NCI-H187 treated with DMSO at 0.1 percent for 48 hours (cell line): Measurements from ENCODE around the gene MAP3K20.
"Not testable (repeated sequence)": the region's sequence is repeated elsewhere in the genome, so short reads cannot be mapped to it uniquely, and the experiment has no call there.

Experiments used
- DNase-seq: peaks from one replicate; lab custom pipeline; 2025; lab: John Stamatoyannopoulos, UW

Gene MAP3K20

DNA sequence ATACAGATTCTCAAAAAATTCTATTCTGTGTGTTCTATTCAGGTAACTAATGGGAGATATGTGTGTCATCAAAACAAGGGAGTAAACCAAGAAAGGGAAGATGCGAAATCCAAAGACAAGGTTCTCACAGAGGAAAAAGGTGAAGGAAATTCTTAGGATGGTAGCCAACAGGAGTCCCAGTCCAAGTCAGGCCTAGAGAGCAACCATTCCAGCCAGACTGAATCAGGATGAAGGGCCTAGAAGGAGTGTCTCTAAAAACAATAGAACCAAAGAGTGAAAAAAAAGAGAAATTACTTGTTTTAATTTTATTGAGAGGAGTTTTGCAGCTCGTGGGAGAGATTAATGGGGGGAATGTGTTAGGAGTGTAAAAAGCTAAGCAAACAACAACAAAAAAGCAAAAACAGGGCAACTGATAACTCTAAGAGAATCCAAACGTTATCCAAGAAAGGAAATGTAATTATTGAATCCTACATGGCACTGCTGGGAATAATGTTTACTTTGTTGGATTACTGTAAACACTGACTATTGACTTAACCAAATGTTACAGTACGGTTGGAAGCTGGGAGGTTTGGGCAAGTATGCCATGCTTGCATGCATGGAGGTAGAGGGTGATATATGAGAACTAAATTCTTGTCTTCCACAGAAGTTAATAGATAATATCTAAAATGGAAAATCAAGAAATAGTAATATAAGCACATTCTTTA lies 12.3 kb downstream of the MAP3K20 start:
- no peak for DNase-seq

DNA sequence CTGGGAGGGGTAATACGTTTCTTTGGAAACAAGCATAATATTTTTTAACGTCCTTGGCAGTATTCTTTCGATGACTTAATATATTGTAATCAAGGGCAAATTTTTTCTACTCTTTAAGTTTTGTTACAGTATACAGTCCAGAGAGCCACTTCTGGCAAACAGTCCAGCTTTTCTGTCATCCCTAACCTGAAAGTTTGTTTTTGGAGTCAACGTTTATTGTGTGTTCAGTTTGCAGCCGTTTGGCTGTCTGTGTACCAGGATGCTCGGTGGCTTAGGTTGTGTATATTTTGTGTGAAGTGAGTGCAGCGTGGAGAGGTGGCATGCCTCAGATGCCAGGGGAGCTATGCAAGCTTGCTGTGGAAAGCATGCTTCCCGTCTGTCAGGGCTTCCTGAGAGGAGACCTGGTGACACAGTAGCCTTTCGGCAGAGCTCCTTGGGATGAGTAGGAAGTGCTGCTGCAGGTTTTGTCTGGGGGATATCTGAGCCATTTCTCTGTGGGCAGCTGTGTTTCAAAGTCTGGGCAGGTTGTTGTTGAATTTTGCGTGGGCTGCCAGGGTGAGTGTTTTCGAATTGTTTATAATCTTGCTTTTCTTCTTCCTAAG lies 14.7 kb downstream of the MAP3K20 start:
- DNase-seq = no peak

DNA sequence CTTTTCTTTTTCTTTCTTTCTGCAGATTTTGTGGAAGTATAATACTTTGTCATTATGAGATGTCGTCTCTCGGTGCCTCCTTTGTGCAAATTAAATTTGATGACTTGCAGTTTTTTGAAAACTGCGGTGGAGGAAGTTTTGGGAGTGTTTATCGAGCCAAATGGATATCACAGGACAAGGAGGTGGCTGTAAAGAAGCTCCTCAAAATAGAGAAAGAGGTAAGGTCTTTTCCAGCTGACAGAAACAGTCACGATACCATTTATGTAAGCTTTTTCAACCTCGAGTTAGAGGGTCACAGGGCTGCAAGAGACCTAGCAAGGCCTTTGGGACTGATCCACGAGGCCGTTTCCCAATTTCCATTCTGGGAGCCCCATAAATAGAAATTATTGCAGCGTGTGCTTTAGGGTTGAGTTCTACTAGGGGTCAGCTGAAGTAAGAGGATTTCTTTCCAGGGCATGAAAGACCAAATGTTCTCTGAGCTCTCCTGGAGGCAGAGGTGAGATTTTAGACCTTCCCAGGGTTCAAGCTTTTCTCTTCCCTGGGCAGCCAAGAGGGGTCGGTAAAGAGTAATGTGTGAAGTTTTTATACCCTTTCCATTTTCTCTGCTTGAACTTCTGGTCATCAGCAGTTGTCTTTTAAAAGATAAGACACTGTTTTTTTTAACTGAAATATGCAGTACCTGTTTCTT lies 15.5 kb downstream of the MAP3K20 start:
- DNase-seq = no peak

DNA sequence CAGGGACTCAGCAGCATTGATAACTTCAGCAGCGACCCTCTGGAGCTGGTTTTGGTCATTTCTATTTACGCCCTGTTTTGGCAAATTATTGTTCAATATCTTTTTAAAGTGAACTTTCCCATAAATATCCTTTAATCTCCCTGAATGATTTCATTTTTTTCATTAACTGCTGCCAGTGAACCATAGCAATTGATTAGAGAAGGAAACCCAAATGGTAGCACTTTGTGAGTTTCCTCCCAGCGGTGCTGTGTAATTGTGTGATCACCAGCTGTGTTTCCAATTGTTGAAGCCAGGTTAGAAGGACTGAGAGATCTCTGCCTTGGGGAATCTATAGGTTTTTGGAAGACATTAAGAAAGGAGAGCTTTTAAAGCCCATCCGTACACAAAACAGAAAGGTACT lies 16.3 kb downstream of the MAP3K20 start:
- DNase-seq = no peak

DNA sequence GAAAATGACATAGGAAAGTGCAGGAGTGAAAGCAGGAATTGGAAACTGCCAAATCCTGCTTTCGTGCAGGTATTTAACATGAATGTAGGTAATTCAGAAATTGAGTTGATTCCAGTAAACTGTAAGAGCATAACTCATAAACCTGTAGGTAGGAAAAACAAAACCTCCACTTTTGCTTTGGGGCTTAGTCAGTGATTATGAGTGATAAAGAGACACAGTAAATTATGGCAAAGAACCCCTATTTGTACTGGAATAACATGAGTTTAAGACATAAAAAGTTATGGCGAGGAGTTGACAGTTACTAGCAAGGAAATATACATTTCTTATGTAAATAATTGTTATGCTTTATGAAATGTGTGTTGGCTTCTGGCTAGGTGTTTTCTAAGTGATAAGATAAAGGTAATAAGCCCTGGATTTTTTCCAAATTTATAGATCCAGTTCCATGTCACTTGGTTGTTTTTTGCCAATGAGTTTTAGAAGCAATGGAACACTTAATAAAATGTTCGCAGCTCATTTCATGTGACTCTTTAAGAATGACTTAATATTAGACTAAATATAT lies 17.3 kb downstream of the MAP3K20 start:
- no peak for DNase-seq

DNA sequence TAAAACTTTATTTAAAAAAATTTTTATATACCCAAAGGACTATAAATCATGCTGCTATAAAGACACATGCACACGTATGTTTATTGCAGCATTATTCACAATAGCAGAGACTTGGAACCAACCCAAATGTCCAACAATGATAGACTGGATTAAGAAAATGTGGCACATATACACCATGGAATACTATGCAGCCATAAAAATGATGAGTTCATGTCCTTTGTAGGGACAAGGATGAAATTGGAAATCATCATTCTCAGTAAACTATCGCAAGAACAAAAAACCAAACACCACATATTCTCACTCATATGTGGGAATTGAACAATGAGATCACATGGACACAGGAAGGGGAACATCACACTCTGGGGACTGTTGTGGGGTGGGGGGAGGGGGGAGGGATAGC lies 18.0 kb downstream of the MAP3K20 start:
- DNase-seq = not testable (repeated sequence)

DNA sequence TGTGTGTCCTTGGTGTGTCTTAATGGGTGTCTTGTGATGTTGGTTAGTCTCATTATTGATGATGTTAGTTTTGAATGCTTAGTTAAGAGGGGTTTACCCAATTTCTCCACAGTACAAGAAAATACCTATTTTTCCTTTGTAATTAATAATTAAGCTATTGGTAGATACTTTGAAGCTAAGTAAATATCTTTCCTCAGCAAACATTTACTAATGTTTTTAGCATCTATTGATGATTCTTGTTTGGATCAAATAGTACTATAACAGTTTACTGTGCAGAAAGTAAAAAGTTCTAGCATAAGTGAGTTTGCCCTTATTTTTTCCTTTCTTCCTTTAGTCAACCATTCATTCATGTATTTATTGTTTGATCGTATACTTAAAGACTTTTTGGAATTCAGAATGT lies 19.1 kb downstream of the MAP3K20 start:
- DNase-seq = no peak

DNA sequence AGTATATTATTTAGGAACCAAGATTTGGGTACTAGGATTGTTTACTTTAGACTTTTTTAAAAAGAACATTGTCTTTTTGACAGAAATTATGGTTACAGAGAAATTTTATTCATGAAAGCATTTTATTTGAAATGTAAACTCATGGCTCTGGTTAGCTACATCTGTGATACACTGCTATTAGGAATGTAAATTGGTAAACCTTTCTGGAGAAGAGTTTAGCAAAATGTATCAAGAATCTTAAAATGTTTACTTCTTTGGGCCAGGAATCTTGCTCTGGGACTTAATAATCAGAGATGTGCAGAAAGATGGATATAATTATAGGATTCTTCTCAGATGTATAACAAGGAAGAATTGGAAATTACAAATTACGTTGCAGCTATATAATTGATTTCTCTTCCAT lies 19.7 kb downstream of the MAP3K20 start:
- DNase-seq = no peak

DNA sequence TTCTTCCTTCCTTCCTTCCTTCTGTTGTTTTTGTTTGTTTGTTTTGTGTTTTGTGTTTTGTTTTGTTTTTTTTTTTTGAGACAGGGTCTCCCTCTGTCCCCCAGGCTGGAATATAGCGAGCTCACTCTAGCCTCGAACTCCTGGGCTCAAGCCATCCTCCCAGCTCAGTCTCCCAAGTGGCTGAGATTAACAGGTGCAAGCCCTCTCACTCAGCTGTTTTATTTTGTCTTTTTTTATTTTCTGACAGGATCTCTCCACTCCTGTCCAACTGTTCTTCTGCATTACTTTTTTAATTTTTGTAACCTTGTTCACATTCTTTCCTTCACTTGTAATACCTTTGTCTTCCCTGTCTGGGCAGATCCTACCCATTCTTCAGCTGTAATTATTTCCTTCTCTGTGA lies 23.6 kb downstream of the MAP3K20 start:
- no peak for DNase-seq

DNA sequence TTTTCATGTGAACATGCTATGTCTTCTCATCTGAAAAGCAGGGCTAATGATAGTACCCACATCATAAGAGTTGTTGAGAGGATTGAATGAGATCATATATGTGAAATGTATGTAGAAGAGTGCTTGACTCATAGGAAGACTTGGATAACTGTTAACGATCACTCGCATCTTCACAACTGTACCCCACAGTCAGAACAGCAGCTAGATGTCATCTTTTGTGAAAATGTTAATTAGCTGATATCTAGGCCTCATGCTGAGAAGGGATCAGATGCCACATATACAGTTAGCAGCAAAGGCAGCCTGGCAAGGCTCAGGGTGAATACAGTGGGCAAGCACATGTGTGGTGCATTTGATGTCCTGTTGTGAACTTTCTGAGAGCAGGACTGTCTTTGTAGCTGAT lies 24.2 kb downstream of the MAP3K20 start:
- DNase-seq = no peak

DNA sequence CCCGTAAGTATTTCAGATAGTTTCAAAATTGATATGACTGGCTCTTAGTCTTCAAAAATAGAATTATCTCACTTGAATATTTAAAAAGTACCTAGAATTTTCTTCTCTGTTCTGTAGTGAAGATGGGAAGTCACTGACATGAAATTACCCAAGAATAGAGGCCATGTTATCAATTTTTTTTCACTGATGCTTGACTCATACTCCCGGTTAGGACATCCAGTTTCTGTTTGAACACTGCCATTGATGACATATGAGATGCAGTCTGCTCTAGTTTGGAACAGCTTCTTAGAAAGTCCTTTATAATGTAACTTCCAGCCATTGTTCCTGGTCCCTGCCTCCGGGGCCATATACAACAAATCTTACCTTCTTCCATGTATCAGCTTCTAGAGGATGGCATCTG lies 26.0 kb downstream of the MAP3K20 start:
- no peak for DNase-seq

DNA sequence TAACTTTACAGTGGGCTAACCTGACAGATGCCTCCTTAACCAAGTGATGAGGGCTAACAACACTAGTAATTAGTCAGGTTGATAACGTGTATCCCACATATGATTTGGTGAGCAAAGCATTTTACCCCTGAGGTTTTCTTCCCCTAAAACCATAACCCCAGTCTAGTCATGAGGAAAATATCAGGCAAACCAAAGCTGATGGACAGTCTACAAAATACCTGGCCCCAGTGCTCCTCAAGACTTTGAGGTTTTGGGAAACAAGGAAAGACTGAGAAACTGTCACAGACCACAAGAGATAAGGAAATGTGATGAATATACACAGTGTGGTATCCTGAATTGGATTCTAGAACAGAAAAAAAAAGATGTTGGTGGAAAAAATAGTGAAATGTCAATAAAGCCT lies 28.5 kb downstream of the MAP3K20 start:
- no peak for DNase-seq

DNA sequence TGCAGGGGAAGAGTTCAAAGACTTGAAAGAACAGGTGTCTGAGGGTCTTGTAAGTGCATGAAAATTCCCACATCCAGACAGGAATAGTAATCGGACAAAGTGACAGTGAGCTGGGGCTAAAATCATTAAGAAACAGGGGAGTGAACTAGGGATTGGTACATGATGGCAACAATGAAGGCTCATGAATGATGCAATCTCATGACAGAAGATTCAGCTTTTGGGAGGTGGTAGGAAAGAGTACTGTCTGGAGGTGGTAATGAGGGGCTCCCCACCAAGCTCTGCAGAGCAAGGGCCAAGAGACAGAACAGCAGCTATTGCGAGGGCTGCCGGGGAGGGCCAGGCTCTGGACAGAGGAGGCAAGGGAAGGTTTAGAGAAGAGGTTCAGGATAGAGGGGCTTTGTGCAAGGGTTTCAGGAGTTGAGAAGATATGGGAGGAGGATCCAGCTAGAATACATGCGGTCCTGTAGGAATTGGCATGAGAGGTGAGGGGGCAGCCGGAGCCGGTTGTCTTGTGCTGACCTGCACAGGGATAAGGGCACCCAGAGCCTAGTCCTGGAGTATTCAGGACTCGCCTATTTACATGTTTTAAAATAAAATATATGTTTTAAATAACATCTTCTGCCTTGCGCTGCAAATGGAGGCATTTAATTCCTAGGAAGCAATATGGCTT lies 31.4 kb downstream of the MAP3K20 start:
- no peak for DNase-seq

DNA sequence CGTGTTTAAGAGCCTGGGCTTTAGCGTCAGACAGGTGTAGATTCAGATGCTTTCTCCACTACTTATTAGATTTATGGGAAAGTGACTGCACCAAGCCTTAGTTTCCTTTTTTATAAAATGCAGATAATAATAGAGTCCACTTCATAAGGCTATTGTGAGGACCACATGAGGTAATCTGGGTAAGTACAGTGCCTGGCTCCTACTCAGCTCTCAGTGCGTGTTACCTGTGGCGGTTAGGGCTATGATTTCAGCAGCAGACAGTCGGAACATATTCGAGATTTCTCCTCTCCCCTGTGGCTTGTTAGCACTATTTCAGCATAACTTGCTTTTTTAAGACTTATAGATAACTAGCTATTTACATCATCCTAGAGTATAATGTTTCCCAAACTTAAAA lies 32.0 kb downstream of the MAP3K20 start:
- no peak for DNase-seq

DNA sequence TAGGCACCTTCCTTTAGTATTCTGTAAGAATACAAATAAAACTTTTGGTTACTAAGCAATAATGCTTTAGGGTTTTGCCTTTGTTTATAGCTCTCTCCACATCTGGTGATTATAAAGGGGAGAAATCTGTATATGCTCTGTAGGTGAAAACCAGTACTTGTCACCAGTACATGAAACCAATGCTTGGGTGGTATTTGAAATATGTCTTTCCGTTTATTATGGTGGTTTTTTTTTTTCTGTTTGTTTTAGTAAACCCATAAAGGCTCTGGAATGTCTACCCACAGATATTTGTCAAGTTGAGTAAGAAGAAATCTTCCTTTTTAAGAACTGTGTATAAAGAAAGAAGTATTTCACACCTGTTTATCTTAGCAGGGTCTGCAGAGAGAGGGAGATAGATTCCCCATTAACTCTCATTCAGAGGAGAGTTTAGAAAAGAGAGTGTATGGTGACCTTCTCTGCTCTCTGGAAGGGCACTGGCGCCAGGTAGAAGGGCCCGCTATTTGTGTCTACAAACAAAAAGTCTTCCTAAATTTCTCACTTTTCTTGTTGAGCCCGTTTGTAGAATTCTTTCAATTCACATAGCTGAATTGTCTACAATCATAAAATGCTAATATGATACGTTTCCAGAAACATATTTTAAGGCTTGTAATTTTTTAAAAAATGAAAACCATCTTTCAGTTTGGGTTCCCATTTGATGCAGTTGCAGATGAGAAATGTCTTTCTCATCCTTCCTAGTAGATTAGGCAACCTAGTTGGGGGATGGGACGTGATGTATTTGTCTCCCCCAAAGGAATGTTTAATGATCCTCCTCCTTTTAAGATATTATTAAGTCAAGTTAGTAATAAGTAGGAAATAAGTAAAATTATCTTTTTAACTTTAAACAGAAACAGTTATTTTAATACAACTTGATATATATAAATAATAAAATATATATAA lies 33.9 kb downstream of the MAP3K20 start:
- no peak for DNase-seq

DNA sequence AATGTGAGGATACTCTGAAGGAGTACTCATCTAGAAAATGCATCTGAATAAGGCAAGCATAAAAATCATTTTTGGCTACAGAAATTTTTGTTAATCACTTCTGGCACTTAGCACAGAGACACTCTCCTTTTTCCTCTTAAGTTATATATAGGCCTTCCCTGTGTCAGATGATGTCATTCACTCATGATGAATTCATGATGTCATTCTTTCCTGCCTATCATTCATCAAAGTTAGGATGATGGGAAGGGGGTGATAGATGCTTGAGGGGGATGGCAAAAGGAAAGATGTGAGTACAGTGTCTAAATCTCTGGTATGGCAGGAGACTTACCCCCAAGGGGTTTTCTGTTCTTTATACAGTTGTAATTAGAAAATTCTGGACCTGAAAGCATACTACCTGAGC lies 42.0 kb downstream of the MAP3K20 start:
- DNase-seq = no peak

DNA sequence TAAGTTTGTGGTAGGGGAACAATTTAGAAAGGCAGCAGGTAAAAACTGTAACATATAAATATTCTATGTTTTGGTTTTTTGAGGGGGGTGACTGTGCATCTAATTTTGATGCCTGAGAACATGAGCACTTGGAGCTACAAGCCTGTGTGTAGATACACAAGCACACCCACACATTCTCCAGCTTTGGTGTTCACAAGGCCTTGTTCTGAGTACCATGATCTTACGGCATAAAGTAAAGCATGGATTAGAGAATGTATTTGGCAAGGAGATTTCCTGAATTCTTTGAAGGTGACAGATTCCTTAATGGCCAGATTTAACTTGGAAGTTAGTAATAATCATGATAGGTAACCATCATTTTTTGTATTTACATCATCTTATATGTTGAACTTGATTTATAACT lies 42.7 kb downstream of the MAP3K20 start:
- DNase-seq = no peak

DNA sequence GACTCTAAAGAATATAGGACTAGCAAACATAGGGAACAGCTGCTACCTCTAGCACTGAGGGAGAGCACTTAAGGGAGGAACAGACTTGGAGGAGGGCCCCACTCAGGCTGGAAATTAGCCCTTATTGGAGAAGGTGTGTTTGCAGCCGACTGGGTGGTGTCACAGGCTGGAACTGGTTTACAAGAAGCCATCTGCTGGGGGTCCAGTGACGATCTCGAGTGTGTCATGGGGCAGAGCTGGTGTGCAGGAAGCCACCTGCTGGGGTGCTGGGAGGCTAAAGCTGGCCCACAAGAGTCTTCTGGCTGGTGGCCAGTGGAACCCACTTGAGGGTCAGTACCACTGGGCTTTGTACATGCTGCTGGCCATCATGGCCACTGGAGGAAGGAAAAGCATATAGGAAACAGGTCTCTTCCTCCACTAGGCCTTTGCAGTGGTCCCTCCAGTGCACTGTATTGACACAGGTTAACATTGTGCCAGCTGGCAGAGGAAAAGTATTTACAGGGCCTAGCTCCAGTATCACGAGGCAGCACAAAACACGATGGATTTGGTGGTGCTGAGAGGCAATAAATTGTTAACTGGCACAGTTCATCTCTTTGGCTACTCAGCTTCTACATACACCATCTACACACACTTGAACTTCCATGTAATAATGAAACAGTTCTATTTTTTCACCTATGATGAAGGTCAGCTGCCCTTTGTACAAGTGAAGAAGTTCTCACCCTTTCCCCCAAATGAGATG lies 43.6 kb downstream of the MAP3K20 start:
- DNase-seq = no peak

DNA sequence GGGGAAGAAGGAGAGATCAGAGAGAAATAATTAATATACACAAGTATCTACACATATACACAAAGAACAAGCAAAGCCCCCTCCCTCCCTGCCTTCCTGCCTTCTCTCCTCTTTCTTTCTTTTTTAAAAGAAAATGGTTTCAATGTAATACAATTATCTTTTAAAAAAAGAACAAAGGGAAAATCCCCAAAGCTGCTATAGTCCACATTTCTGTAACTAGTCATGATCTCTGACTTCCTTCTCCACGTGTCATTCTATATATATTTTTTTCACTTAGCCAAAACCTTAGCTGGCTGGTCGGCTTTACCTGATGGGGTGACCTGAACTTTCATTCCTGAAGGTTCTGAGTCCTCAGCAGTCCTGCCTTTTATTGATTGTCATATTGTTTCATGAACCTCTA lies 44.3 kb downstream of the MAP3K20 start:
- no peak for DNase-seq

DNA sequence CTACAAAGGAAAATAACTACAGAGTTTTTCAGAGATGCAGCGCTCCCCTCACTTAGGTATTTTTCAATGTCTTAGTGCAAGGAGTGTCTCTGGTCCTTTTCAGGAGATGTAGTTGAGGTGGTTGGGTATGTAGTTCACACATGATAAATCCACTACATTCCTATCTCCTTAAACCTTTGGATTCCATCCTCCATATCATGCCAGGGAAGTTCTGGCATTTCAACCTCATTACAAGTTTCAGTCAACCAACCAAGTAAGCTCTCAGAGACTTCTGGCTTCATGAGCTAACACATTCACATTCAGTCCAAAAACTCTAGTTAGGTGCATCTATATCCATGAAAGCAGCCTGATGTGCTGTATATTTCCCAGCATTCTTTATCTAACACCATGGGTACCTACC lies 47.3 kb downstream of the MAP3K20 start:
- no peak for DNase-seq

DNA sequence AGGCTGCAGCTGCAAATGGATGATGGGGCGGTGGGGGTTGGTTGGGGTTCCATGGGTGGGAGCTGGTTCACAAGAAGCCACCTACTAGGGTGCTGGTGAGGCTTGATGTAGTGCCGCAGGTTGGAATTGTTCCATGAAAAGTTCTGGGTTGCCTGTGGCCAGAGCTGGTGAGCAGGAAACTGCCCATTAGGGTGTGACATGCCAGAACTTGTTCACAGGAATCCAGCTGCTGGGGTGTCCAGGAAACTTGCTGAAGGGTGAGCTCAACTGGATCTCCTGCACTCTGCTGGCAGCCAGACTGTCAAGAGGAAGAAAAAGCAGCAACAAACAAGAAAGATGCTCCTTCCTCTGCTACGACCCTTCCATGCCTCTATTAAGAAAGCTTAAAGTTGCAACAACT lies 48.8 kb downstream of the MAP3K20 start:
- DNase-seq = no peak
